DMS153 treated with DMSO at 0.1 percent for 48 hours (cell line): Measurements from ENCODE around the gene CDK4.

ENCODE experiments used
- DNase-seq: peaks from one replicate; lab custom pipeline; 2025; ENCODE audit not compliant: unreplicated experiment; lab: John Stamatoyannopoulos, UW

Gene CDK4

DNA sequence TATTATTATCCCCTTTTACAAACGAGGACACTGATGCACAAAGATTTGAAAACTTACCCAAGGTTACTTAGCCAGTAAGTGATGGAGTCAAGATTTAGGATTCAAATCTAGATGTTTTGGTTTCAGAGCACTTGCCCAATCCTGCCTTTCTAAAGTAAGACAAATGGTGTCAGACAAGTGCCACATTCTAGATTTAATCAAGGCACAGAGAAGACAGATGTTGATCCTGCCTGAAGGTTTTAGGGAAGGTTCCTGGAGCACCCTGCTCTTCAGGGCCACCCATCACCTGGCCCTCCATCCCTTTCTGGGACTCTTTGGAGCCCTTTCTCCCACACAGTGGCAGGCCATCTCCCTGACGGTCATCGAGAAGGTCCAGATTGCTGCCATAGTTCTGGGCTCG, 5.7 kb upstream of the CDK4 start:
- DNase-seq = no peak

GRCh38 chr12:57756406-57757341, 4.6 kb upstream of the CDK4 start:
- no peak for DNase-seq

GRCh38 chr12:57755454-57756372, 3.6 kb upstream of the CDK4 start:
- no peak for DNase-seq

- DNase-seq = no peak
Measured at GRCh38 chr12:57755194-57755453, 3.0 kb upstream of the CDK4 start.

DNA sequence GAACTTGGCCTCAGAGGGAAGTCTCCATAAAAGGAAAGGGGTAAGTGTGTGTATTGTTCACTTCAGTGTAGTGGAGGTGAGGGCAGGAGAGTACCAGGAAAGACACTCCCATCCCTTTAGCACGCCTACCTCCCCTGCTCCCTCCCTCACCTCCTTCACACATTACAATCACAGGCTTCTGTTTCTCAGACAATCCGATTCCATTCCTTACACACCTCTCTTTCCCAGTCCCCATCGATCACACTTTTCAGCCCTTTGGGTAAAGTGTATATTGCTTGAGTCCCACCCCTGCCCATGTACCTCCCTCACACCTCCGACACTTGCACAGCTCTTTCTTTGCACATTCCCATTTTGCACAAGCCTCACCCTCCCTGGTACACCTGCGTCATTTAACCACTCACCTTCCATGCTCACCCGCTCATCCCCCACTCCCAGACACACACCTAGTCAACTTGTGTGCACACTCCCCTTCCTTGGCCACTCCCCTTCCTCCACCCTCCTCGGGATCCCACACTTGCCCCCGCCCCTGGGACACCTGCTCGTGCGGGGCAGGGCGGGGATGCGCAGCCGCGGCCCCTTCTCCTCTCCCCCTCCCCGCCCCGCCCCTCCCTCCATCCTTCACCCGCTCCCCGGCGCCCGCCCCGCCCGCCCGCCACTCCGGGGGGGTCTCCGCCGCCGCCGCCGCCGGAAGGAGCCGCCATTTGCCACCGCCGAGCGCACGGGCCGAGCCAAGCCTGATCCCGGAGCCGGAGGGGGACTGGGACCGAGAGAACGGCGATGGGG, 2.5 kb upstream of the CDK4 start, which contains the start of gene MARCHF9:
Gene MARCHF9, plus strand, starts transcription at position 693 of the 783 bp plus-strand sequence. CDS start 426 bp downstream, outside the sequence.
- peak; percentile 46 for DNase-seq

DNA sequence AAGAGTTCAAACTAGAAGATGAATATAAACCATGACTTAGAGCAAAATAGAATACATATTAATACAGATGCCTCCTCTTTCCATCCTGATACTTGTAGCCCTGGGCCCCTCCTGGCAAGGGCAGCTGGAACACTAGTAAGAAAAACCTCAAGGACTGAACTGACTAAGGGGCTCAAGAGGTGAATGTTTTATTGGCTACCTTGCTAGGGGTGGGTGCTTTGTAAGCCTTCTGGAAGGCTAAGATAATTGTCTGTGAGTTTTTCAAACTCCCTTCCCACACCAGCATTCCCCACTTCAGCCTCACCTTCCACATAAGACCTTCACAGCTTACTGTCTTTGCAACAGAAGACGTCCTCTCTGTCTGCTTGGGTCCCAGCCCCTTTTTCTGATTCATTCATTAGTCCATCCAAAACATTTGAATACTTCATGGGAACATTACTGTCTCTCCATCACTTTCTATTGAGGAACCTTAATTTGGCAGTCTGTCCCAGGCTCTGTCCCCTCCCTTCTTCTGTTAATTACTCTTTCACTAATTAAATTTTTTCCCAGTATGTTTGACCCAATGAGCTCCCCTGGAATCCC, 1.7 kb upstream of the CDK4 start:
- no peak for DNase-seq

- DNase-seq = no peak
Measured at GRCh38 chr12:57752668-57753000, 524 bp upstream of the CDK4 start.

DNA sequence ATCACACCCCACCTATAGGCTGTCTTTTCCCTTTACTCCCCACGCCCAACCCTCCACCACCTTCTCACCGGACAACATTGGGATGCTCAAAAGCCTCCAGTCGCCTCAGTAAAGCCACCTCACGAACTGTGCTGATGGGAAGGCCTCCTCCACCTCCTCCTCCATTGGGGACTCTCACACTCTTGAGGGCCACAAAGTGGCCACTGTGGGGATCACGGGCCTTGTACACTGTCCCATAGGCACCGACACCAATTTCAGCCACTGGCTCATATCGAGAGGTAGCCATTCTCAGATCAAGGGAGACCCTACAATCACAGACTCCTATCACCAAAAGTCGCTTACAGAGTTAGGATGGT, 700 bp downstream of the CDK4 start:
- no peak for DNase-seq

DNA sequence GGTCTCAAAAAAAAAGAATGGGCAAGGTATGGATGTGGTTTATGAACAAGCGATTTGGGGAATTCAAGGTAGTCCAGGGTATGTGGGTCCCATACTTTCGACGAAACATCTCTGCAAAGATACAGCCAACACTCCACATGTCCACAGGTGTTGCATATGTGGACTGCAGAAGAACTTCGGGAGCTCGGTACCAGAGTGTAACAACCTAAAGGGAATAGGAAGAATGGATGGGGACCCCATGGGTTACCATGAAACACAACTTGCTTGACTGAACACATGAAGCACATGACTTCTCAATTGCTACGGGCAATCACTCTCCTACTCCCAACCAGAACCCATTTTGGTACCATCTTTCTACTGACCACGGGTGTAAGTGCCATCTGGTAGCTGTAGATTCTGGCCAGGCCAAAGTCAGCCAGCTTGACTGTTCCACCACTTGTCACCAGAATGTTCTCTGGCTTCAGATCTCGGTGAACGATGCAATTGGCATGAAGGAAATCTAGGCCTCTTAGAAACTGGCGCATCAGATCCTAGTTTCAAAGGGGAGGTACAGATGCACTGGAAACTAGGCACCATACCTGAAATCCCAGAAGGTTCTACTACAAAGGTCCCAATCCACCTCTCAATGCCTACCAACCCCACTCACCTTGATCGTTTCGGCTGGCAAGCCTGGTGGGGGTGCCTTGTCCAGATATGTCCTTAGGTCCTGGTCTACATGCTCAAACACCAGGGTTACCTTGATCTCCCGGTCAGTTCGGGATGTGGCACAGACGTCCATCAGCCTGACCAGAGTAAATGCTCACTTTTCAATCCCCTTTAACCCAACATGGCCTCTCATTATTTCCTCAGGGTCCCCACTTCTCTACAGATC, 1.3 kb downstream of the CDK4 start:
- no peak for DNase-seq

DNA sequence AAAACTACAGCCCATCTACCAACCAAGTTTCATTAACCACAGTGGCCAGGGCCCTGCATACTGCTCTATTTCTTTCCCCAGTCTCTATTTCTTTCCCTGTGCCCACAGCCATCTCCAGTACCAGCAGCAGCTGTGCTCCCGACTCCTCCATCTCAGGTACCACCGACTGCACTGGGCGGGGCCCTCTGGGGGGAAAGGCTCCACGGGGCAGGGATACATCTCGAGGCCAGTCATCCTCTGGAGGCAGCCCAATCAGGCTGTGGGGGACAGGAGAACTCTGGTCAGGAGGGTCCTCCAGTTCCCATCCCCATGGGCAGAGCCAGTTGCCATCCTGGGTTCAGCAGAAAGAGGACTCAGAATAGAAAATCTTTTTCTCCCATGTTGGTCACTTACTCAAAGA, 3.0 kb downstream of the CDK4 start:
- DNase-seq = no peak

GRCh38 chr12:57746025-57746424, 6.1 kb downstream of the CDK4 start:
- DNase-seq = no peak

- no peak for DNase-seq
Measured at GRCh38 chr12:57745485-57745881, 6.6 kb downstream of the CDK4 start.

GRCh38 chr12:57744777-57745484, 7.2 kb downstream of the CDK4 start, which contains the start of gene TSPAN31:
Gene TSPAN31, plus strand, starts transcription at chr12:57745039. Its CDS starts 116 bp downstream, at chr12:57745155.
- DNase-seq = peak; percentile 94

- DNase-seq = peak; percentile 67
Measured at GRCh38 chr12:57744194-57744776, 7.8 kb downstream of the CDK4 start.

- no peak for DNase-seq
Measured at GRCh38 chr12:57743769-57744168, 8.3 kb downstream of the CDK4 start.

DNA sequence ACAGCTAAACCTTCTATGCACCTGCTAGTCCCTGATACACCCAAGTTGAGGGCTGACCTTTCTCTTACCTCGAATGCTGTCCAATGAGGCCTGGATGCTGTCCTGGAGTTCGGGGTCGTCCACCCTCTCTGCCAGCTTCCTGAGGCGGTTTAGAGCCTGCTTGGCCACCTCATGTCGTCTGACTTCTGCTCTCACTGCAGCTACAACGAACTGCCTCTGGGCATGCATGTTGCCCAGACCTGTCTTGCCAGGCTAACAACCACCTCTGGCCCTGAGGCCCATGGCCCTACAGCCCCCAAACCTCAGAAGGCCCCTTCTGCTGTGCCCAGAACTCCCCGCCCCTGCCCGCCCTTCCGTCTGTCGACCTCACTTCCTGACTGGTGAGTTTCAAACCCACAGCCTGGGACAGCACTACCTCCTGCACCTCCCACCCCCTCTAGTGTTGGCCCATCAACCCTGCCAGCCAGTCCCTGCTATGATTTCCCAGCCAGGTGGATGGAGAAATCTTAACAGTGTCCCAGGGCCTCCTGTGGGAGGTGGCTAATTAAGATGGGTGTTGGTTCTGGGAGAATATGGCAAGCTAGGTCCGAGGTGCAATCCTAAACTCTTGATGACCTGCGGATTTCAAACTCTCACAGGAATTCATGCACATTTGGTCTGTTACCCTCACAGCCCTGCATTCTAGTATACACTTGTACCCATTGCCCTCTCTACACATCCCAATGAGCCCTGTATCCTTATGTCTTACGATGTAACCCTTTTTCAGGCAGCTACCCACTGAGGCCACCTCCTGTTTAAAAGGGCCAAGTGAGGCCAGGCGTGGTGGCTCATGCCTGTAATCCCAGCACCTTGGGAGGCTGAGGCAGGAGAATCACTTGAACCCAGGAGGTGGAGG, 10.0 kb downstream of the CDK4 start:
- DNase-seq = no peak

GRCh38 chr12:57741413-57741789, 10.7 kb downstream of the CDK4 start:
- no peak for DNase-seq
